NK-92 (cell line): ENCODE data around the gene PRR29.
"Not testable (repeated sequence)": the region's sequence is repeated elsewhere in the genome, so short reads cannot be mapped to it uniquely, and the experiment has no call there.

Experiments used
- DNase-seq: peaks from one replicate; lab custom pipeline; 2025; ENCODE audit not compliant: unreplicated experiment; lab: John Stamatoyannopoulos, UW

PRR29 gene

DNA sequence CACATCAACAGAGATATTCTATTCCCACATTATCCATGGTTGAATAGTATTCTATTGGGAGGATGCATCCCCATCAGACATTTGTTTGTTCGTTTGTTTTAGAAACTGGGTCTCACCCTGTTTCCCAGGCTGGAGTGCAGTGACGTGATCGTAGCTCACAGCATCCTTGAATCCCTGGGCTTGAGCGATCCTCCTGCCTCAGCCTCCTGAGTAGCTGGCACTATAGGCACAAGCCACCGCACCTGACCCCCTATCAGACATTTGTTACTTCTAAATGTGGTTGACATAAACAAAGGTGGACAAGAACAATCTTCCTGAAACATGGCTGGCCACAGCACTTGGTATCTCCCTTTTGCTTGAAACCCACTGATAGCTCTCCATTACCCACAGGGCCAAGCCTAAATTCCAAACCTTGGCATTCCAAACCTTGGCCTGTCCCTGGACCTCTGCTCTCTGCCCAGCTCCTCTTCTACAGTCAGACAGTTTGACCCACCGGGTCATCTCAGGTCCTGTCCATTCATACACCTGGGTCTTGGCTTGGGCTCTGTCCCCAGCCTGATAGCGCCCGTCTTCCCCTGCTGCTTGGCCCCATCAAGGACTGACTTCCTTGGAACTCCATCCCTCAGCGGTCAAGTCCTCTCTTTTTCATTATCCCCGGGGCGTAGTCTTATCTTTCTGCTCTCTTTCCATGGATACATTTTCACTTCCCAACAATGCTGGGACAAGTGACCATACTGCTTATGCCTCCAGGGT is 1.5 kb upstream of the PRR29 start:
- DNase-seq, result no peak

DNA sequence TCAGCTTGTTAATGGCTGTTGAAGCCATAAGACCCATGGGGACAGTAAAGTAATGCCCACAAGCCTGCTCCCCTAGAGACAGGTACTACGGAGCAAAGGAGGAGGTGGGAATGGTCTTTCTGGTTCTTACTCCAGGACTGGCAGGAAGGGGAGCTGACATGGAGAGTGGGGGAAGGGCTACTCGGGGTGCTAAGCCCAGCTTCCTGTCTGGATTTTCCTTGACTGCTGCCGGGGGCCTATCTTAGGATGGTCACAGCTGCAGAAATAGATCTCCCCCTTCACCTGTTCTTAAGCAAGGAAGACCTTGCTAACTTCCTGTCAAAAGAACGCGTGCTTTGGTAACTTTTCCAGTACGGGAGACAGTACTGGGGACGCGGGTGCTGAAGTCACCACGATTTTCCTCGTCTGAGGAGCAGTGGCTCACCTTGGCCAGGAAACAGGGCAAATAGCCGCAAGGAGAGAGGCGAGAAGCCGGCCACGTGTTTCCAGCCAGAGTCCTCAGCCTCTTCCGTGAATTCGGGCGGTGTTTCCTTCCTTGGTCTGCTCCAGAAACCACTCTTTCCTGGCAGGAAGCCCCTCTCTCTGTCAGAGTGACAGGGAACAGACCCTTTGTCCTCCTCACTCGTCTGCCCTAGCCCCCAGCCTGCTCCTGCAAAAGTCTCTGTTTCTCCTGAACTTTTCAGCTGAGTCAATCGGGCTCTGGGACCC is 656 bp upstream of the PRR29 start:
- no peak for DNase-seq

DNA sequence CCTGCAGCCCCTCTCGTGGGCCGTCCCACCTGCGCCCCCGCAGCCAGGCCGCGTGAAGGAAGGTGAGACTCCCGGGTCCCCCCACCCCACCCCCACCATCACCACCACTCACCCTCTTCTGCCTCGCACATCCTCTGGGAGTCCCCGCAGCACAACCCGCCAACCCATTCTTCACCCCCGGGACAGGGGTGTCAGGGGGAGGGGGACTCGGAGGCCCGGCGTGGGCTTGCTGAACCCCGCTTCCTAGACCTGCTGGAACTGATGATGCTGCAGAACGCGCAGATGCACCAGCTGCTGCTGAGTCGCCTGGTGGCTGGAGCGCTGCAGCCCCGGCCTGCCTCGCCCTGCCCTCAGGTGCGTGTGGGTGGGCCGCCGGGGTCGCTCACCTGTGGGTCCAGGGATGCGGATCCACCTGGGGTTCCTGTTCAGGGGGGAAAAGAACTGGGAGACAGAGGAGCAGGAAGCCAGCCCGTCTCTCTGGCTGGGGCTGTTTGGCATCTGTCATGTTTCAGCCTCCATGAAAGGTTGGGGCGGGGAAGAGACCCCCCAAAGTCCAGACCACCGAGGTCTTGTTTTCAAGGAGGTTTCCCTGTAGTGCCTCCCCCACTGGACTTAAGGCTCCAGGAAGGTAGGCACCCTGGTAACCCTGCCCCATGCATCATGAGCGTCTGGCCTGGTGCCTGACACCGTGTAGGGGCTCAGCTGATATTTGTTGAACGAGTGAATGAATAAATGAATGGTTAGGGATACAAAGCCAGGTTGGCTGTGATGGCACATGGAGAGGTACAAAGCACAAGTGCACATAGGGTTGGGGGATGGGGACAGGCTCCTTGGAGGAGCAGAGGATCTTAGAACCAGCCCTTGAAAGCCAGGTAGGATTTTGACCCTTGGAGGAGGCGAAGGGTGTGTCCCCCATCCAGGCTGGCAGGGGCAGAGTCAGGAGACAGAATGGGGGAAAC is 849 bp downstream of the PRR29 start:
- no peak for DNase-seq

DNA sequence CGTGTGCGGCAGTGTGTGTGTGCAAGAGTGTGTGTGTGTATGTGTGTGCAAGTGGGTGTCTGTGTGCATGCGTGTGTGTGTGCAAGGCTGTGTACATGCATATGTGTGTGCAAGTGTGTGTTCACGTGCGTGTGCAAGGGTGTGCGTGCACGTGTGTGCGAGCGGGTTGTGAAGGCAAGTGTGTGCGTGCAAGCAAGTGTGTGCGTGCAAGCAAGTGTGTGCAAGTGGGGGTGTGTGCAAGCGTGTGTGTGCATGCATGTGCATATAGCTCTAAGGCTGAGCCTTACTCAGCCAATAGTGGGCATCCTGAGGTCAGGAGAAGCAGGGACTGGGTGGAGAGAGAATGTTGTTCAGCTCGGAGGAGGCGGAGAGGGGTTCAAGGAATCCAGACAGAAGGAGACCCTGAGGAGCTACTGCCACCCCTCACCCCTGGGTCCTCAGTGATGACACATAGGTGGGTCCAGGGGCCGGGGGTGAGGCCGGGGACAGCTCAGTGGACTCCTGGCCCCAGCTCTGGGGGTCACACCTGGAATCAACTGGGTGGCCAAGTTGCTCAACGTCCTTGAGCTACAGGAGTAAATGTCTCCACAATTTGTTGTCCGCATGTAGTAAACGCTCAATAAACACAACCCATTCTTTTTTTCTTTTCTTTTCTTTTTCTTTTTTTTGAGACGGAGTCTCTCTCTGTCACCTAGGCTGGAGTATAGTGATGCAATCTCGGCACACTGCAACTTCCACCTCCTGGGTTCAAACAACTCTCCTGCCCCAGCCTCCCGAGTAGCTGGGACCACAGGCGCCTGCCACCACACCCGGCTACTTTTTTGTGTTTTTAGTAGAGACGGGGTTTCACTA is 1.8 kb downstream of the PRR29 start:
- no peak for DNase-seq

DNA sequence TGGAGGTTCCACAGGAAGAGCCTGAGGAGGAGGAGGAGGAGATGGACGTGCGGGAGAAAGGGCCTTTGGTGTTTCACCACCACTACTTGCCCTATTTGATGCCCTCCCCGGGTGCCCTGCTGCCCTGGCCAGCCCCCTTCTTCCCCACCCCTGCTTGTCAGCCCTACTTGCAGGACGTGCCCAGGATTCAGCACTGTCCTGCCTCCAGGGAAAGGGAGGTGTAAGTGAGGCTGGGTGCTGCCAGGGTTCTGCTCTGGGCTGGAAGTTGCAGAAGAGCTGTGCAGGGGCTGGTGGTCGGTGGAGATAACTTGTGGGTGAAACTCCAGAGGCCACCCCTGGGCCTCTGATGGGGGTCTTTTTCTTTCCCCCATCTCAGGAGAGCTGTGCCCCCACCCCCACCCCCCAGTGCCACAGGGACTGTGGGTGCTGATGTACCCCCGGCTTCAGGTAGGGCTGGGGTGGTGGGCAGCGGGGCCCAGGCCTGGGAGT is 3.0 kb downstream of the PRR29 start:
- no peak for DNase-seq

DNA sequence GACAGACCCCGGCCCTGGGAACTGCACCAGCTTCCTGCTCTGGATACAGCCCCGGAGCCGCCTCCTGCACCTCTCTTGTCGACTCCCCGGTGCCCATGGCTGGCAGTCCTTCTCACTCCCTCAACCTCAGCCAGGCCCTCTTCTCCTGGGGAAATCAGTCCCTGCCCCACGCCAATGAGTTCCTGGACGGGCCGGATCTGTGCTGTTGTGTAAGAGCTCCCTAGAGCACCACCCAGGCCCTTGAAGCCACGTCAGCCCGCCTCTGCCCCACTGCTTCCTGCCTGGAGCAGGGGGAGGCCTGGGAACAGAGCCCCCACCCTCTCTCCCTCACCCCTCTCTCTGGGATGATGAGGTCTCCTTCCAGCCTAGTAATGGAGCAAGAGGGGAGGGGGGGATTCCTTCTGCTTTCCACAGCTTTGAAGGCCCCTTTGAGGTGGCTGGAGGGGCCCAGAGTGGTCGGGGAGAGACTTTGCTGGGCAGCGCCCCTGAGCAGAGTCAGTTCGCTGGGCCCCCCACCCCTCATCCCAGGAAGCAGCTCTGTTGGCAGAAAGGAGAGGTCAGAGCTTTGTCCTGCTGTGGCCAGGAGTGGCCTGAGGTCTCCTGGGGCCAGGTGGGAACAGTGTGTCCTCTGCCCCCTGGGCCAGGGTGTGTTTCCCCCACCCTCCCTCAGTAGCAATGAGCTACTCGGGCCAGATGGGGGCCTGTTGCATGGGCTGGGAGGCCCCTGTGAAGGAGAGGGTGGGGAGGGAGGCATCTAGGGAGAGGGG is 3.8 kb downstream of the PRR29 start:
- no peak for DNase-seq

DNA sequence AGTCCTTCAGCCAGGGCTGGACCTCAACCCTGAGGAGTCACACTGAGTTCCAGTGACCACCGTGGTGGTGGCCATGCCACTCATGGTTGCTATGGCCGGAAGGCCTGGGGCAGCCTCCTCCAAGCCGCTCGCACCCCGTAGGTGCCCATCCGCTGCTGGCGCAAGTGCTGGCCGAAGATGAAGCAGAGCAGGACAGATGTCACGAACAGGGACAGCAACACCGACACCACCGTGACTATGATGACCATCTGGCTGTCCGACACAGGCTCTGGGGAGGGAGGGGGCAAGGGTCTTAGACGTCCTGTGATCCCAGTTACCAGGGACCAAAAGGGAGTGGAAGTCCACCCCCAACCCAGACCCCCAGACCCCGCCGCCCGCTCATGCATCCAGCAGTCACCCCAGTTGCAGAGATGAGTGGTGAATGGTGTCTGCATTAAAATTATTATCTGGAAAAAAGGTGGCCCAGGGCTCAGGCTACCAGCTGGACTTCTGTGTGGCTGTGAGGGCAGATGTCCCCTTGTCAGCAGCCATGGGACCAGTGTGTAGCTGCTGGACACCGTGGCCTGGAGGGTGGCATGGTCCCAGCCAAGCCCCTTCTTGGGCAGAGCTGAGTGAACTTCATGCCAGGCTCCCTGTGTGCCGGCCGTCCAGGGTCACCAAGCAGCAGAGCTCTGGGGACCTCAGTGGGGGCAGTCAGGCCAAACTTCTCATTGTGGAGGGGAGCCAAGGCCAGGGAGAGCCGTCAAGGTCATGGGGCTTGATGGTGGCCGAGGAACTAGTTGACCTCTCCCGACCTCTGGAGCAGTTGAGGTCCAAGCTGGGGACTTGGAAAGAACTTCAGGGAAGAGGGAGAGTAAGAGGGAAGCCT is 4.7 kb downstream of the PRR29 start:
- no peak for DNase-seq

DNA sequence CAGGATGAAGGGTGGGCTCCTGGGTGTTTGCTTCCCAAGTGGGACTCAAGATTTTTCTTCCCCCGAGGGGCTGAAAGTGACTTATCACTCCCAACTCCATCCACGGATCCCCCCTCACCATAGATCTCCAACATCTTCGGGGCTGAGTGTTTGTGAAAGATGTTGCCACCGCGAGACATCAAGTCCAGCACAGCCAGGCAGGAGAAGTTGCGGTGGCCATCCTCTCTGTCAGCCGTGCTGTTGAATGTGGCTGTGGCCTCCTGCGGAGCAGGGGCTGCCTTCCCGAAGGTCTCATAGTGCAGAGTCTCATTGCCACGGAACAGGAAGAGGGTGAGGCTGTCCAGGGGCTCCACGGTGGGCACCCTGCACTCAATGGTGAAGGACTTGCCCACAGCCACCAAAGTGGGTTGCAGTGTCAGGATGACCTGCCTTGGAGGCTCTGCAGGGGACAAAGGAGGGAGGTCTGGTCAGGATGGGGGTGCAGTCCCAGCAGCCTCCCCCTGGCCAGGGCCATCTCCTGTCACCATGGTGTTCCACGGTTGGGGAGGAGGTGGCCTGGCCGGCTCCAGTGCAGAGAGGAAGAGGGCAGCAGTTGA is 5.5 kb downstream of the PRR29 start:
- DNase-seq, result no peak

DNA sequence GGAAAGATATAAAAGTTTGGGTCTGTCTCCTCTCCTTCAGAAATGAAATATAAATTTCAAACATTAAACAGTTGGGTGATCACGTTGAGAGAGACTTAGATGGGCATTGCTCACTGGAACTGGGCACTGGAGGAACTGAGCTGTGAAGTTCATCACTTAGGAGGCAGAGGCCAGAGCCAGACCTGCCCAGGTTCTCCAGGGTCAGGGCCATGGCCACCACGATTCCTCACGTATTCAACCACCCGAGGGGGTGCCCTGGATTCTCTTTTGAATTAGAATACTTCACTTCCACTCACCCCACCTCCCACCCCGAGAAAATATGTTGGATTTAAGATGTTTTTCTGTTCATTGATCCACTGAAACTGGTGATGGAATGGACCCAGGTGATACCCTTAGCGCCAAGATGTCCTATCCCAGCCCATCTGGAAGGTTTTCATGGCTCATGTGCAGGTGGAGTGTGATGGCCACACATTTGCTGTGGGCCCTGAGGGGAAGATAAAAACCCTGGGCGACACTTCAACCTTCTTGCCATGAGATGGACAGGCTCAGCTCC is 6.1 kb downstream of the PRR29 start:
- DNase-seq, result no peak

DNA sequence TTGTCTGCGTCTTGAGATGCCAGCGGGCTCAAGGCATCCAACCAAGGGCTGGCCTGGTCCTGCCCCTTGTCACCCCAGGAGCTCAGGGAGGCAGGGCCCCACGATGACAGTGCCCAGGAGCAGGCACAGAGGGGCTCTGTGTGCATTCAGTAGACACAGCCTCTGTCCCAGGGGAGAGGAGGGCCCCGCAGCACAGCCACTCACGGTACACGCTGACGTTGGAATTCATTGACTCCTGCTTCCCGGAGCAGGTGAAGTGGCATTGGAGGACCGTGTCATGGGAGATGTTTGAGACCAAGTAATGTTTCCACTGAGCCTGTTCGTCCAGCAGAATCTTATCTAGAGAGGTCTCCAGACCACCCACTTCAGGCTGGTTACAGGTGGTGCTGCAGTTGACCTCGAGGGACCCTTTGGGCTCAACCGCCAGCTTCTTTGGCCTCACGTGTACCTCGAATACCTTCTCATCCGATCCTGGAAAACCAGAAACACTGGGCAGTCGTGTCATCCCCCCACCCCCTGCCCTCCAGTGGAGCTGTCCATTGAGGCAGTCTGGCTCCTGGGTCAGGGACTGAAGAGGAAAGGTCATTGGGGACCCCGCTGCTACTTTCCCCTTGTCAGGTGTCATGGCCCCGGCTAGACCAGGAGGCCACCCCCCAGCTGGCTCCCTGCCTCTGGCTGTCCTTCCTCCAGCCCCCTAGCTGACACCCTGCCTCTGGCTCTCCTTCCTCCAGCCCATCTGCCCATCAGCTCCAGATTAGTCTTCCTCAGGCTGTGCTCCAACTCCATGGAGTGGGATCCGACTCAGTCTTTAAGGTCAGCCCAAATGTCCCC is 7.0 kb downstream of the PRR29 start:
- DNase-seq, result no peak

DNA sequence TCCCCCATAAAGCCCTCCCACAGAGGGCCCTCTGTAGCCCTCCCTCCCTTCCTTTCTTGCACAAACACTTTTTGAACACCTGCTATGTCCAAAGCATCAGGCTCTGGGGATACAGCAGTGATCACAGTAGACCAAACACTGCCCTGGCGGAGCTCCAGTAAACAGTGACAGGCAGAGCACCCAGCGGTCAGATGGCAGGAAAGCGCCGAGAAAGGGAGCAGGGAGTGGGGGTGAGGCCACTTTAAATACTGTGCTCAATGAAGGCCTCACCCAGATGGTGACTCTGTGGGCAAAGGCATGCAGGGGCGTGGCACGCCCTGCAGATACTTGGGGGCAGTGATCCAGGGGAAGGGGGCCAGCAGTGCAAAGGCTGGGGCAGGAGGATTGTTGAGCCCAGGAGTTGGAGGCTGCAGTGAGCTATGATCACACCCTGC is 7.6 kb downstream of the PRR29 start:
- no peak for DNase-seq

DNA sequence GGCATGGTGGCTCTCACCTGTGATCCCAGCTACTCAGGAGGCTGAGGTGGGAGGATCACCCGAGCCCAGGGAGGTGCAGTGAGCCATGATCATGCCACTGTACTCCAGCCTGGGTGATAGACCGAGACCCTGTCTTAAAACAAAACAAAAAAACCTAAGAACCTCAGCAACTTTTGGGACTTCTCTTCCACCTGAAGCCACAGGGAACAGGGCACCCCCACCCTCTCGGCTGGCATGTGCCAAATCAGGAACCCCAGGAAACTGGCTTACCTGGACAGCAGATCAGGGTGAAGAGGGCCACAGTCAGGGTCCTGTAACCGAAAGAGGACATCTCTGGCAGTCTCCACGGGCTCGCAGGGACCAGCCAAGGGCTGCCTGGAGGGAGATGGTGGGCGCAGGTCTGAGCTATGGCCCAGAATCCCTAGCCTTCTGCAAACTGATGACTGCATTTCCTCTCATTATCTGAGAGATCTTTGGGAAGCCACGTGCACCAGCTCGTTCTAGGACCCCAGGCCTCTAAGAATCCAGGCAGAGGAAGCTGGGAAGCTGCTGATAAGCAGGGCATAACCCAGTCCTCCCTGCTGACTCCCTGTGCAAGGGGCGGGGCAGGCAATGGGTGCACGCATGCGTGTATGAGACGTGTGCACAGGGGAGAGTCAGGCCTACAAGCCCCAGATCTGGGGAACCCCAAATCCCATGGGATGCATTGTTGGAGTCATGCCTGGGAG is 8.4 kb downstream of the PRR29 start:
- DNase-seq, result no peak

DNA sequence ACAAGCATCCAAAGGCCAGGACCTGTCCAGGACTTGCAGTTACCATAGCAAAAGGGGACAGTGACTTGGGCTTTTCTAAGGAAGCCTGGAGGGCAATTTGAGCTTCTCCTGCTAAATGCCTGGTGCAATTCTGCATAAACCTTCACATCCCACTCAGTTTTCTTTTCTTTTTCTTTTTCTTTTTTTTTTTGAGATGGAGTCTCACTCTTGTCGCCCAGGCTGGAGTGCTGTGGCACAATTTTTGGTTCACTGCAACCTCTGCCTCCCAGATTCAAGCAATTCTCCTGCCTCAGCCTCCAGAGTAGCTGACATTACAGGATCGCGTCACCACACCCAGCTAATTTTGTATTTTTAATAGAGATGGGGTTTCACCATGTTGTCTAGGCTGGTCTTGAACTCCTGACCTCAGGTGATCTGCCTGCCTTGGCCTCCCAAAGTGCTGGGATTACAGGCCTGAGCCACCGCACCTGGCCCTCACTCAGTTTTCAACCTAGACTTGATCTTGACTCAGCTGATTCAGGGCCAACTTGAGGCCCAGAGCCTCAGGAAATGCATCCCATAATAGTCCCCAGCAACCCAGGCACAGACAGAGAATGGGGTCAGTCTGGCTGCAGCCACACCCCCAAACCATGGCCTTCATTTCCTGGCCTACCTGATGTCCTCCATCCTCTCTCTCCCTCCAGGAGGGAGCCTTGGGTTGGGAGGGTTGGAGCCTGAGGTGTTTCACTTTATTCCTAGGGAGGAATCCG is 9.1 kb downstream of the PRR29 start:
- DNase-seq, result not testable (repeated sequence)

DNA sequence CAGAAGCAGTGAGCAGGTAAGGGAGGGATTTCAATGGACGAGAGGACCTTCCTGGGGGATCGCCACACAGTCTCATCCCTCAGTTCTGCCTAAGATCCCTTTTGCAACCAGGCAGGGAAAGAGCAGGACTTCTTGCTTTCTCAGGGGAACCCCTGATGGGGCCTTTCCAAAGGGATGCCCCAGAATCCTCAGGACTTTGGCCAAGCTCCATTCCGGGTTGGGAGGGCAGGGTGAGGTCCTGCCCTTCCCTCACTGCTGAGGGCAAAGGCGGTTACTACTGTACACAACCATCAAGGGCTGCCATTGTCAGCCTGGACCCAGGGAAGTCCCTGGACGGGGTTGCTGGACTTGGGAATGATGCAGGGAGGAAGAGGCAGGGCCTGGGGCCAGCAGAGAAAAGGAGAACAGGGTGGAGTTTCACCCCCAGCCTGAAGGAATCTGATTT is 9.7 kb downstream of the PRR29 start:
- DNase-seq, result no peak

DNA sequence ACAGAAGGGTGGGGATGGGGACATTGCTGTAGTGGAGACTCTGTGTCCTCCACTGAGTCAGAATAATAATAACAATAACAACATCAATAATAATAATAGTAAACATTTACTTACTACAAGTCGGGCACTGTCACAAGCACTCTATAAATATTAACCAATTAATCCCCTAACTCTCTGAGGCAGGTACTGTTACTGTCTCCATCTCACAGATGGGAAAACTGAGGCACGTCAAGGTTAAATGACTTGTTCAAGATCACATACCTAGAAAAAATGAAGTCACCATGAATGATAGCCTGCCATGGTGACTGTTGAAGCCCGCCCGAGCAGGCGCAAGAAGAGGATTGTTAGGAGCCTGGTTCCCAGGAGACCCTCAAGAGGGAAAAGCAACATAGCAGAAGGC is 10.2 kb downstream of the PRR29 start:
- no peak for DNase-seq

DNA sequence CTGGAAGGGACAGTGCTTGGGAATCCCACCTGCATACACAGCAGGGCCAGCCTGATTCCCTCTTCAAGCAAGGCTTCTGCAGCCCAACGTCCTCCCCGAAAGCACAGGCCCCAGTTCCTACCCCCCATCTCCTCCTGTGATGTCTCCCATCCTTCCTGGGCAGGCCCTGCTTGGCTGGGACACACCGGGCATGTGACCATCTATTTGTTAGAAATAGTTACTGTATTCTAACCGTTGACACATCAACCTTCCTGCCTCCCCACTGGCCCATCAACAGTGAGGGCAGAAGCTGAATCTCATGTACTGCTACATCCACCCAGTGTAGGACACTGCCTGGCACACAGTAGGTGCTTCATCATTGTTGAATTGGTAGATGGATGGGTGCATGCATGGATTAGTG is 10.7 kb downstream of the PRR29 start:
- no peak for DNase-seq
